Uterus (tissue), 2 donors: ENCODE data around the gene KIF3C.

Experiments
- CTCF ChIP-seq, 4 experiments: fragments of 200-600 bp in 2 of 4; fragments of 450-650 bp in 2 of 4; sonication (generic) in 2 of 4; IDR thresholded peaks; one replicate each; pipeline ENCODE4 v1.5.1; 2016 to 2019; ENCODE audit warnings: antibody characterized with exemption in 4 of 4, mild to moderate bottlenecking in 2 of 4, moderate library complexity in 1 of 4
- POLR2A ChIP-seq, 2 donors: fragments of 450-650 bp; IDR thresholded peaks; one replicate each; pipeline ENCODE4 v1.6.1; 2016; ENCODE audit warnings: antibody characterized with exemption in 2 of 2, mild to moderate bottlenecking in 1 of 2, moderate library complexity in 1 of 2

DNA sequence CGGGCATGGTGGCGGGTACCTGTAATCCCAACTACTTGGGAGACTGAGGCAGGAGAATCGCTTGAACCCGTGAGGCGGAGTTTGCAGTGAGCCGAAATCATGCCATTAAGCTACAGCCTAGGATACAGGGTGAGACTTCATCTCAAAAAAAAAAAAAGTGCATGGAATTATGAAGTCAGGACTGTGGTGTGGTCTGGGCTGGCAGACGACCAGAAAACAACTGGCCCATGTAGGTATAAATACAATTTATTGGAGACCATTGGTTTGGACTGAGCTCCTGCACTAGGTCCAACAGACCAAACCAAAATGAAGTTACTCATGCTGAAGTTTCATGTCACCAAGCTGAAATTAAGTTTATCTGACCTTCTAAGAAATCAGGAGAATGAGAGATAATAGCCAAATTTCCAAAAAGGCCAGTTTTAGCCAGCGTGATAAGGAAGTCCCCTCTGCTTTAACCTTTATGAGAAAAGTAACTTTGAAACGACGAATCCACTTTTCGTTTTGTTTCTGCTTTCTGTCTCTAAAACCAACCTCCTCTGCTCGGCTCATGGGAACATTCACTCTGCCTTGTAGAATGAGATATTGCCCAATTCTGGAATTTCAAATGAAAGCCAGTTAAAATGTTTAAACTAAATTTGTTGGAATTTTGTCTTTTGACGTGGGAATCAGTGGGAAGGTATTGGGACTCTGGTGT, 33.9 kb upstream of the KIF3C start:
- TF ChIP-seq POLR2A (IDR thresholded peaks at IDR 0.05), result no peak
- TF ChIP-seq CTCF (IDR thresholded peaks at IDR 0.05), result no peak
